ENCODE results near the gene ATRN. TPM values are rescaled to one million over a fixed set of nuclear protein-coding genes. Genes with fewer than 3 reads are reported as not detected.

The ATRN gene
- total and polyA plus RNA-seq, 7 donors, result 3.9 to 18.6 (median 14.7) TPM

- H3K9me3 ChIP-seq, result no peaks in the 10 kb centered on the region
- no peak overlapping the region for H3K27ac ChIP-seq
- DNase-seq (no peak), ATAC-seq (no peak)
- no peak overlapping the region for H3K4me3 ChIP-seq
- peaks cover 15% of the 10 kb centered on the region for H3K4me1 ChIP-seq
- no peaks in the 10 kb centered on the region for H3K27me3 ChIP-seq (ENCODE audit: insufficient read depth in 3 of 3, low read length in 2 of 3)
- no peaks in the 10 kb centered on the region for H3K36me3 ChIP-seq (ENCODE audit: insufficient read depth in 1 of 2, low read depth in 1 of 2)
- TF ChIP-seq CTCF (IDR thresholded peaks at IDR 0.05), result no peak
- WGBS, 3 donors, result 95 to 97% (median 95%) methylated on average over 5 of the region's 5 CpGs
- intact Hi-C loops (cut with DNase I), result no loop called here
Observed at GRCh38 chr20:3477861-3478544, 7.2 kb downstream of the ATRN start.

GRCh38 chr20:3479025-3479424, 8.2 kb downstream of the ATRN start:
- Histone ChIP-seq H3K4me1 (peaks cover 15% of the 10 kb centered on the region), H3K27me3 (ENCODE audit: insufficient read depth in 3 of 3, low read length in 2 of 3) (no peaks in the 10 kb centered on the region), H3K27ac (no peak overlapping the region), H3K4me3 (no peak overlapping the region), H3K36me3 (ENCODE audit: insufficient read depth in 1 of 2, low read depth in 1 of 2) (no peaks in the 10 kb centered on the region), H3K9me3 (no peaks in the 10 kb centered on the region)
- ATAC-seq (no peak), DNase-seq (no peak)
- intact Hi-C loops (cut with DNase I), result no loop called here
- 84 to 87% (median 85%) methylated on average over 2 of the region's 2 CpGs for WGBS, 3 donors
- no peak for TF ChIP-seq CTCF (IDR thresholded peaks at IDR 0.05)

GRCh38 chr20:3479759-3480615, 9.2 kb downstream of the ATRN start:
- intact Hi-C loops (cut with DNase I), result no loop called here
- H3K36me3 ChIP-seq (ENCODE audit: insufficient read depth in 1 of 2, low read depth in 1 of 2), result no peaks in the 10 kb centered on the region
- DNase-seq (no peak), ATAC-seq (no peak)
- WGBS, 3 donors, result 81 to 87% (median 81%) methylated on average over 11 of the region's 11 CpGs
- TF ChIP-seq CTCF (IDR thresholded peaks at IDR 0.05), result no peak
- no peak overlapping the region for H3K4me3 ChIP-seq
- no peaks in the 10 kb centered on the region for H3K27me3 ChIP-seq (ENCODE audit: insufficient read depth in 3 of 3, low read length in 2 of 3)
- H3K9me3 ChIP-seq, result no peaks in the 10 kb centered on the region
- no peak overlapping the region for H3K27ac ChIP-seq
- peaks cover 15% of the 10 kb centered on the region for H3K4me1 ChIP-seq

DNA sequence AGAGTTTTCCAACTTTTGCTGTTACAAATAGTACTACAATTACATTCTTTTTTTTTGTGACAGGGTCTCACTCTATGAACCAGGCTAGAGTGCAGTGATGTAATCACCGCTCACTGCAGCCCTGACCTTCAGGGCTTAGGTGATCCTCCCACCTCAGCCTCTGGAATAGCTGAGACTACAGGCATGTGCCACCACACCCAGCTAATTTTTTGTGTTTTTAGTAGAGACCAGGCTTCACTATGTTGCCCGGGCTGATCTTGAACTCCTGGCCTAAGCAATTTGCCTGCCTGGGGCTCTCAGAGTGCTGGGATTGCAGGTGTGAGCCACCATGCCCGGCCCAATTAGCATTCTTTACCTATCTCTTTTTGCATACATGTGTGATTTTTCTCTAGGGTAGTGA, 12.5 kb downstream of the ATRN start:
- Histone ChIP-seq H3K4me3 (no peak overlapping the region), H3K27me3 (ENCODE audit: insufficient read depth in 3 of 3, low read length in 2 of 3) (no peaks in the 10 kb centered on the region), H3K9me3 (peaks cover 4% of the 10 kb centered on the region), H3K4me1 (peaks cover 12% of the 10 kb centered on the region), H3K27ac (no peak overlapping the region), H3K36me3 (ENCODE audit: insufficient read depth in 1 of 2, low read depth in 1 of 2) (no peaks in the 10 kb centered on the region)
- intact Hi-C loops (cut with DNase I), result no loop called here
- ATAC-seq, result no peak
- WGBS, 3 donors, result 82 to 91% (median 84%) methylated on average over 3 of the region's 3 CpGs
- TF ChIP-seq CTCF (IDR thresholded peaks at IDR 0.05), result no peak
- DNase-seq, result no peak

Measured in psoas muscle (tissue), 8 donors.